PFSK-1 (cell line): Measurements from ENCODE around the gene SLC9A4.

Source experiments
- FOXP2 ChIP-seq: optimal IDR thresholded peaks from 2 replicates; pipeline ENCODE3; 2011; ENCODE audit warnings: borderline replicate concordance, control low read depth, inconsistent platforms; ENCODE audit not compliant: insufficient read depth; ENCODE audit errors: extremely low read length, extremely low read depth
- POLR2AphosphoS5 ChIP-seq: IDR thresholded peaks from 2 replicates; pipeline ENCODE4 v1.6.1; 2012; ENCODE audit warnings: low read depth, mild to moderate bottlenecking, control low read depth, low read length, moderate library complexity
- REST ChIP-seq, 2 experiments: IDR thresholded peaks; 2 replicates each; pipeline versions ENCODE4 v1.6.1 to v1.8.0; 2011 to 2012; ENCODE audit warnings: low read depth in 2 of 2, low read length in 2 of 2, control low read depth in 1 of 2, inconsistent platforms in 1 of 2, mild to moderate bottlenecking in 1 of 2, moderate library complexity in 1 of 2; ENCODE audit not compliant: insufficient read depth in 1 of 2
- SIN3A ChIP-seq: IDR thresholded peaks from 2 replicates; pipeline ENCODE4 v1.6.1; 2012; ENCODE audit warnings: mild to moderate bottlenecking, low read length, moderate library complexity, borderline replicate concordance; ENCODE audit not compliant: insufficient read depth
- TAF1 ChIP-seq: IDR thresholded peaks from 2 replicates; pipeline ENCODE4 v1.6.1; 2012; ENCODE audit warnings: low read length, control low read depth, borderline replicate concordance; ENCODE audit not compliant: insufficient read depth

SLC9A4 gene

GRCh38 chr2:102504833-102505232, 31.8 kb downstream of the SLC9A4 start:
- TF ChIP-seq SIN3A (no peak), TAF1 (no peak), FOXP2 (no peak), REST (IDR thresholded peaks at IDR 0.05; ENCODE audit: insufficient read depth in 1 of 2, low read depth in 2 of 2, low read length in 2 of 2) (no peak), POLR2AphosphoS5 (no peak)

DNA sequence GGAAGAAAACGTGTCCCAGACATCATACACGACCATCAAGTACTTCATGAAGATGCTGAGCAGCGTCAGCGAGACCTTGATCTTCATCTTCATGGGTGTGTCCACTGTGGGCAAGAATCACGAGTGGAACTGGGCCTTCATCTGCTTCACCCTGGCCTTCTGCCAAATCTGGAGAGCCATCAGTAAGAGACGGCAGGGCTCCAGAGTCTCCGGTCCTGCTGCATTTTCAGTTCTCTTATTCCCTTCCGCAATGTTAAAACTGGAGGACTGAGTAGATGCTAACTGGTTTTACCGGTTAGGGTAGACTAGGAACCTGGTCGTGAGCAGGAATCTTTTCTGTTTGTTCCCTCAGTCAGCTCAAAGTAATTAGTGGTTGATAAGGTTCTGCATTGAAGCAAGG, 32.3 kb downstream of the SLC9A4 start:
- TF ChIP-seq FOXP2 (no peak), TAF1 (no peak), REST (IDR thresholded peaks at IDR 0.05; ENCODE audit: insufficient read depth in 1 of 2, low read depth in 2 of 2, low read length in 2 of 2) (no peak), POLR2AphosphoS5 (no peak), SIN3A (no peak)

- TF ChIP-seq TAF1 (no peak), REST (IDR thresholded peaks at IDR 0.05; ENCODE audit: insufficient read depth in 1 of 2, low read depth in 2 of 2, low read length in 2 of 2) (no peak)
These were observed 33.7 kb downstream of the SLC9A4 start for GRCh38 chr2:102506743-102507142.

GRCh38 chr2:102508863-102509262, 35.8 kb downstream of the SLC9A4 start:
- TF ChIP-seq TAF1 (no peak), SIN3A (no peak), POLR2AphosphoS5 (no peak), FOXP2 (no peak), REST (IDR thresholded peaks at IDR 0.05; ENCODE audit: insufficient read depth in 1 of 2, low read depth in 2 of 2, low read length in 2 of 2) (no peak)

GRCh38 chr2:102509749-102510148, 36.7 kb downstream of the SLC9A4 start:
- TF ChIP-seq SIN3A: no peak
- TF ChIP-seq POLR2AphosphoS5: no peak
- no peak for TF ChIP-seq TAF1
- TF ChIP-seq REST (IDR thresholded peaks at IDR 0.05; ENCODE audit: insufficient read depth in 1 of 2, low read depth in 2 of 2, low read length in 2 of 2): no peak
- TF ChIP-seq FOXP2: no peak
